ENCODE results near the gene UTS2R. TPM values are rescaled to one million over a fixed set of nuclear protein-coding genes. Genes with fewer than 3 reads are reported as not detected.
A peak's percentile ranks its signal among the peaks of the same experiment; 100 is the strongest.

The UTS2R gene
- 7.2 TPM for total RNA-seq (ENCODE audit: unreplicated experiment)
- long read RNA-seq, partial matches to known transcripts: 0 of 1 reads
- long read RNA-seq, other reads (novel, unspliced or antisense): 1 of 1 reads

DNA sequence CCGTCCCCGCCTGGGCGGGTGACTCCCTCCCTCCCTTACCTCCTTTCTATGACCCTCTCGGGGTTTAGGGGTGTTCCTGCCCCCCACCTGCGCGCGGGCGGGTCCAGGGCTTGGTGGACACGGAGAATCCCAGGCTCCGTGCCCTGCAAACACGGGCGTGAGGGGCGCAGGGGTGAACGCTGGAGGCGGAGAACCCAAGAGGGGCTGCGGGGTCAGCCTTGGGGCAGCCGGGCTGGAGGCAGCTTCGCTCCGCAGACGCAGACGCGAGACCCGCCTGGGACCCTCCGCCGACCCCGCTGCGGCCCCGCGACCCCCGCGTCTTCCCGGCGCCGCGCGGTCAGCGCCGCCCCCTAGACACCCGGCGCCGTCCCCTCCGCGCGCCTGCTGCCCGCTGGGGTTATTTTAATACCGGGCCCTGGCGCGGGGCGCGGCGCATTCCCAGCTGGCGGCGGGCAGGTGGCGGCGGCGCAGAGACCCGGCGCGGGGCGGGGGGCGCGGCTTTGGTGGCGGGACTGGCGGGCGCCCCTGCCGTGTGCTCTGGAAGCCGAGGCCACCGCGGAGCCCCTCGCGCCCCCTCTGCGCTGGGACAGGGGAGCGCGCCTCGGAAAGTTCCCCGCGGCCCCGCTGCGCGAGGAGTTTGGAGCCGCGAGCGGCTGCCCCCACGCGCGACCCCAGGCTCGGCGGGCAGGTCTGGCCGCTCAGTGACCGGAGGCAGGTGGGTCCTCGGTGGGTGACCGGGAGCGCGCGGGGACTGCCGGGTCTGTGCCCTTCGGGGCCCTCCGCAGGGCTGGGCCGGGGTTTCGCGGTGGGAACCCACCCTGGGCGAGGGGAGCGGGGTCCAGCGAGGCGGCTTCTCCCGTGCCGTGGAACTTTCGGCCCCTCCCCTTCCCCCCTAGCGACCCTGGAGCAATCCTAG lies at the start of gene UTS2R:
Gene UTS2R, plus strand, starts transcription at position 433 of the 916 bp plus-strand sequence. CDS start 2,560 bp downstream, outside the sequence.
- peaks cover 10% of the 10 kb centered on the region for H3K27me3 Mint-ChIP-seq (ENCODE audit: unreplicated experiment)
- peaks cover 10% of the 10 kb centered on the region for H3K4me1 Mint-ChIP-seq (ENCODE audit: low read depth, unreplicated experiment)
- peak; percentile 55 for DNase-seq
- no peaks in the 10 kb centered on the region for H3K36me3 Mint-ChIP-seq (ENCODE audit: unreplicated experiment)
- H3K9me3 Mint-ChIP-seq (ENCODE audit: unreplicated experiment): peaks cover 3% of the 10 kb centered on the region
- peak within 1 kb of the TSS; percentile 59 for H3K4me3 Mint-ChIP-seq (ENCODE audit: unreplicated experiment)
- TF ChIP-seq, protein P1, sequence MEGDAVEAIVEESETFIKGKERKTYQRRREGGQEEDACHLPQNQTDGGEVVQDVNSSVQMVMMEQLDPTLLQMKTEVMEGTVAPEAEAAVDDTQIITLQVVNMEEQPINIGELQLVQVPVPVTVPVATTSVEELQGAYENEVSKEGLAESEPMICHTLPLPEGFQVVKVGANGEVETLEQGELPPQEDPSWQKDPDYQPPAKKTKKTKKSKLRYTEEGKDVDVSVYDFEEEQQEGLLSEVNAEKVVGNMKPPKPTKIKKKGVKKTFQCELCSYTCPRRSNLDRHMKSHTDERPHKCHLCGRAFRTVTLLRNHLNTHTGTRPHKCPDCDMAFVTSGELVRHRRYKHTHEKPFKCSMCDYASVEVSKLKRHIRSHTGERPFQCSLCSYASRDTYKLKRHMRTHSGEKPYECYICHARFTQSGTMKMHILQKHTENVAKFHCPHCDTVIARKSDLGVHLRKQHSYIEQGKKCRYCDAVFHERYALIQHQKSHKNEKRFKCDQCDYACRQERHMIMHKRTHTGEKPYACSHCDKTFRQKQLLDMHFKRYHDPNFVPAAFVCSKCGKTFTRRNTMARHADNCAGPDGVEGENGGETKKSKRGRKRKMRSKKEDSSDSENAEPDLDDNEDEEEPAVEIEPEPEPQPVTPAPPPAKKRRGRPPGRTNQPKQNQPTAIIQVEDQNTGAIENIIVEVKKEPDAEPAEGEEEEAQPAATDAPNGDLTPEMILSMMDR (IDR thresholded peaks at IDR 0.05; ENCODE audit: partially characterized antibody, unreplicated experiment): no peak
- no peak within 1 kb of the TSS for H3K27ac Mint-ChIP-seq (ENCODE audit: unreplicated experiment)

DNA sequence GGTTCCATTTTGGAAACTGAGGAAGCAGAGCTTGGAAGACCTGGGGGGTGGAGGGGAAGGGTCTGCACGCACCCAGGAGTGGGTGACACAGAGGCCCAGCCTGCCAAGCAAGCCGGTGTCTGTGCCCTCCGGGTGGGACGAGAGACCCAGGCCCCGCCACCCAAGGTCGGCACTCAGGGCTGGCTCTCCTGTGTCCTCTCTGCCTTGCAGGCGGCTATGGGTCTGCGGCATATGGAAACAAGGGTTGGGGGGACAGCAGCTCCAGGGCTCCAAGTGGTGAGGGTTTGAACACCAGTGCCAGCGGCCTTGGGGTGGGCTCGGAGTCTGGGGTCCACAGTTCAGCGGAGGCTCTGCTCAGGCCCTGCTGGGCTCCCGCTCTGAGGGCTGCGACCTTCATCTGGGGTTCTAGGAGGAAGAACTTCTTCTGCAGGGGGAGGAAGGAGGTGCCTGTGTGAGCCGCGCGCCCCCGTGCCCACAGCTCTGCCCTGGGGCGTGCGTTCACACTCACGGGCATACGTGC lies 49.6 kb upstream of the UTS2R start:
- H3K27me3 Mint-ChIP-seq (ENCODE audit: unreplicated experiment): peaks cover 2% of the 10 kb centered on the region
- TF ChIP-seq, protein P1 (IDR thresholded peaks at IDR 0.05; ENCODE audit: partially characterized antibody, unreplicated experiment): no peak

DNA sequence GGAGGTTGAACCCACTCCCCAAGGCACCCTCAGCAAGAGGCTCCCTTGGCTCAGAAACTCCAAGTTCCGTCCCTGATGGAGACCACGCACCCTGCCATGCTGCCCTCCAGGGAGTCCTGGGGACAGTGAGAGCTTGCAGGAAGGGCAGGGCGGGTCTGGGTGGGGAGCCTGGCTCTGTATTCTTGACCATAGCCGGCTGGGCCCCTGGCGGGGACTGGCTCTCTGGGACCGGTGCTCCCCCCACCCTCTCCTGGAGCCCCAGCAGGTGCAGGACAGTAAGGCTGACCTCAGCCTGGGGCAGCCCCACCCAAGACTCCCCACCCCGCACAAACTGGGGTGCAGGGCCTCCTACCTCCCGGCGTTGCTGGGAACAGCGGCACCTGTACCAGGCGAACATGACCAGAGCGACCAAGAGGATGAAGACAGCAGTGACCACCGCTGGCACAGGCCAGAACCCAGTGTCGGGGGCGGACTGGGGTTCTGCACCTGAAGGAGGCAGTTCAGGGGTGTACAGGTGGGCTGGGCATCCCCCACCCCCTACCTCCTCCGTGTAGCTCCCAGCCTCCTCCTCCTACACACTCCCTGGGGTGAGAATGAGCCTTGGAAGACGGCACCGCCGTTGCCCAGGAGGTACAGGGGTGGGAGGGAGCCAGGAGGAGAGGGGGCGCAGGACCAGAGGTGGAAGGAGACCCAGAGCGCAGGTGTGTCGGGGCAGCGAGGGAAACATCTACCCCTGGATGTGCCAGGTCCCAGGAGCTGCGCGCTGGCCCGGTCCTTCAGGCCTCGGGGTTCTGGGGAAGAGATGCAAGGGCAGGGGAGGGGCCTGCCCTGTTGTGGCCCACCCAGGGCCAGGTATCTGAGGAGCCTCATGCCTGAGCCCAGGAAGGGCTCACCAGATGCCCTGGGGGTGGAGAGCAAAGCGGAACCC lies 48.8 kb upstream of the UTS2R start:
- DNase-seq: no peak
- TF ChIP-seq, protein P1 (IDR thresholded peaks at IDR 0.05; ENCODE audit: partially characterized antibody, unreplicated experiment): no peak
- Mint-ChIP-seq H3K4me3 (ENCODE audit: unreplicated experiment) (no peak overlapping the region), H3K27me3 (ENCODE audit: unreplicated experiment) (peaks cover 2% of the 10 kb centered on the region), H3K4me1 (ENCODE audit: low read depth, unreplicated experiment) (no peaks in the 10 kb centered on the region), H3K36me3 (ENCODE audit: unreplicated experiment) (no peaks in the 10 kb centered on the region), H3K9me3 (ENCODE audit: unreplicated experiment) (peaks cover 2% of the 10 kb centered on the region), H3K27ac (ENCODE audit: unreplicated experiment) (no peak overlapping the region)

More for the DNA sequence above, 49.6 kb upstream of the UTS2R start:
- peak; percentile 14 for DNase-seq
- no peak overlapping the region for H3K4me3 Mint-ChIP-seq (ENCODE audit: unreplicated experiment)
- no peaks in the 10 kb centered on the region for H3K36me3 Mint-ChIP-seq (ENCODE audit: unreplicated experiment)
- H3K27ac Mint-ChIP-seq (ENCODE audit: unreplicated experiment): no peak overlapping the region
- H3K4me1 Mint-ChIP-seq (ENCODE audit: low read depth, unreplicated experiment): no peaks in the 10 kb centered on the region
- peaks cover 2% of the 10 kb centered on the region for H3K9me3 Mint-ChIP-seq (ENCODE audit: unreplicated experiment)

DNA sequence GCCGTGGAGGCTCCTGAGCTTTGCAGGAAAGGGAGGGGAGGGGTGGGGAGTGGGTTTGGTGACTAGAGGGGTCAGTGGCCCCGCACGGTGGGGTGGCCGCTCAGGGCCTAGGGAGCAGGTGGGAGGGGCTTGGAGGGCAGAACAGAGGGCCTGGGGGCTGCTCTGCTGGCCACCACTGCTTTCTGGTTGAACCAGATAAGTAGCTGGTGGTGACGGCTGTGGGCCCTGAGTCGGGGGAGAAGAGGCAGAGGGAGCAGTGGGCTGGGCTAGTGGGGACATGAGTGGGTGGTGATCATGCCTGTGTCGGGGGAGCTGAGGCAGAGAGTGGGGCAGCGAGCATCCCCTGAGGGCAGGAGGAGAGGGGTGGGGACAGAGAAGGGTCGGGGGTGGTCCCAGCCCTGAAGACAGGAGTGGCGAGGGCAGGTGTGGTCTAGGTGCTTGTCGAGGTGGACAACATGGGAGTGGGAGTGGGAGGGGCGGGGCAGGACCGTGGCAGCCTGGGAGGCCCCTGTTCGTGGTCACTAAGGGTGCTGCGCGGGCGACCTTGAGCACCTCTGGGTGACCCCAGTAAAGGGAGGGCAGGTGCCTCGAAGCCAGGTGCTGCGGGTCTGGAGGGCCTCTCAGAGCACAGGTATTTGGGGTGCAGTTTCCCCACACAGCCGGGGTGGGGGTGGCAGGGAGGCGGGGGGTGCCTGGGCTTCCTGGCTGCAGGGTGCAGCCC lies 47.9 kb upstream of the UTS2R start:
- no peak overlapping the region for H3K27ac Mint-ChIP-seq (ENCODE audit: unreplicated experiment)
- peak; percentile 19 for DNase-seq
- H3K4me1 Mint-ChIP-seq (ENCODE audit: low read depth, unreplicated experiment): no peaks in the 10 kb centered on the region
- H3K36me3 Mint-ChIP-seq (ENCODE audit: unreplicated experiment): no peaks in the 10 kb centered on the region
- peaks cover 2% of the 10 kb centered on the region for H3K9me3 Mint-ChIP-seq (ENCODE audit: unreplicated experiment)
- H3K4me3 Mint-ChIP-seq (ENCODE audit: unreplicated experiment): no peak overlapping the region
- H3K27me3 Mint-ChIP-seq (ENCODE audit: unreplicated experiment): peaks cover 2% of the 10 kb centered on the region
- TF ChIP-seq, protein P1 (IDR thresholded peaks at IDR 0.05; ENCODE audit: partially characterized antibody, unreplicated experiment): no peak

Data from glutamatergic neuron (in vitro differentiated cells).